ENCODE data around the gene CBR3.

Gene CBR3

GRCh38 chr21:36183144-36183795, 48.4 kb downstream of the CBR3 start:
- no peak for DNase-seq (ENCODE audit: low read depth in 2 of 2)

- no peak for DNase-seq (ENCODE audit: low read depth in 2 of 2)
These were observed 49.7 kb downstream of the CBR3 start for GRCh38 chr21:36184545-36184944.

GRCh38 chr21:36185523-36185922, 50.6 kb downstream of the CBR3 start:
- DNase-seq (ENCODE audit: low read depth in 2 of 2) = no peak

GRCh38 chr21:36186081-36186480, 51.2 kb downstream of the CBR3 start:
- no peak for DNase-seq (ENCODE audit: low read depth in 2 of 2)

- no peak for DNase-seq (ENCODE audit: low read depth in 2 of 2)
These were observed 51.9 kb downstream of the CBR3 start for GRCh38 chr21:36186506-36187399.

GRCh38 chr21:36188081-36188681, 53.3 kb downstream of the CBR3 start:
- DNase-seq (ENCODE audit: low read depth in 2 of 2) = no peak

GRCh38 chr21:36188937-36189336, 54.1 kb downstream of the CBR3 start:
- DNase-seq (ENCODE audit: low read depth in 2 of 2) = no peak

GRCh38 chr21:36190736-36191135, 55.9 kb downstream of the CBR3 start:
- DNase-seq (ENCODE audit: low read depth in 2 of 2) = no peak

- DNase-seq (ENCODE audit: low read depth in 2 of 2) = no peak
These were observed 58.3 kb downstream of the CBR3 start for GRCh38 chr21:36193200-36193599.

GRCh38 chr21:36194024-36194423, 59.1 kb downstream of the CBR3 start:
- DNase-seq (ENCODE audit: low read depth in 2 of 2) = no peak

DNA sequence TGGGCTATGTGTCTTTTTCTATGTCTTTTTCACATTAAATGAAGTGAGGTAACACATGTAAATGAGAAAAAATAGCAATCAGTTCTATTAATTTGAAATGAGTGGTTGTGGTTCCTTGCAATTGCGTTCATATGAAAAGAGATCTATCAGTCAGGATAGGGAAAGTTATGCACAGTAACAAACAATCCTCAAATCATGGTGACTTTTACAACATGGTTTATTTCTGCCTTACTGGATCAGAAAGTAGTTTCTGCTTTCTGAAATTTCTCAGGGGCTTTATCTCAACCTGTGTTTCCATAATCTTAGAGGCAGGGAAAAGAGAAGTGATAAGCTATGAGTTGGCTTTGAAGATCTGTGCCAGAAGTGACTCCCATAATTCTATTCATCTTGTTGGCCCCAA, 60.7 kb downstream of the CBR3 start:
- DNase-seq (ENCODE audit: low read depth in 2 of 2) = no peak
